GM19468 (cell line): ENCODE measurements around the gene MAP7D1.
"Not testable (repeated sequence)": the region's sequence is repeated elsewhere in the genome, so short reads cannot be mapped to it uniquely, and the experiment has no call there.

Source experiments
- ATAC-seq: cut with Tn5 transposase; IDR thresholded peaks from one replicate; pipeline ENCODE4 v1.9.1; 2021; ENCODE audit warnings: mild to moderate bottlenecking, moderate library complexity, moderate number of reproducible peaks; ENCODE audit not compliant: unreplicated experiment; ENCODE audit errors: extremely low read depth

The MAP7D1 gene

DNA sequence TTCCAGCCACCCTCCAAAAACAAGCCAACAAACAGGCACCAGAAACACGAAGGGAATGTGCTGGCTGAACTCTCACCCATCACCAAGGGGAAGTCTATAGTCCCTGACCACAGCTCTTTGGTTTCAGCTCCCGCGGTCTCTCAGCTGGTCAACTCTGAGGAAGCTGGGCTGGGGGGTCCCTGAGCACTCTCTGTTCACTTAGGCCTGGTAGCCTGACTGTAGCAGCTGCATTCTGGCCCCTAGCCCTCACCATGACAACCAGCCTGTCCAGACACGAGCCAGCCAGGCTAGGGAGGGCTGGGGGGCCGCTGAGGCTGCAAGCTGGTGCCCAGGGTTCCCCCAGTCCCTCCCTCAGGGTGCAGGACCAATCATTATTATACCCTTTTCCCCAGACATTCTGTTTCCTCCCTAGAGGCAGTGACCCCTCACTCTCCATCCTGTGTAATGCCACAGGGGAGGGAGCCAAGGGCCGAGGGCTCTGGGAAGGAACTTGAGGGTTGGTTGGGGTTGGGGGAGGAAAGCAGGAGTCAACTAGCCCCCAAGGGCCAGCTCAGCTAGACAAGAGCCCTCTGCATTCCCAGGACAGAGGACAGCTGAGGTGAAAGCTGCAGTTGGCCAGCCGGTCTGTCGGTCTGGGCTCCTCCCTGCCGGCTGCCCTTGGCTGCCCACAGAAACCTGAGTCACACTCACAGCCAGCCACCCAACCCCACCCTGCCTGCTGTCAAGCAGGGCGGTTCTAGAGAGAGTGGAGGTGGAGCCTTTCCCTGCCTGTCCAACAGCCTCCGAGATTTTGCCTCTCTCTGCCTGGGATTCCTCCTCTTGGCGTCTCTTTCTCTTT lies 5.4 kb upstream of the MAP7D1 start:
- ATAC-seq, result peak; percentile 21

DNA sequence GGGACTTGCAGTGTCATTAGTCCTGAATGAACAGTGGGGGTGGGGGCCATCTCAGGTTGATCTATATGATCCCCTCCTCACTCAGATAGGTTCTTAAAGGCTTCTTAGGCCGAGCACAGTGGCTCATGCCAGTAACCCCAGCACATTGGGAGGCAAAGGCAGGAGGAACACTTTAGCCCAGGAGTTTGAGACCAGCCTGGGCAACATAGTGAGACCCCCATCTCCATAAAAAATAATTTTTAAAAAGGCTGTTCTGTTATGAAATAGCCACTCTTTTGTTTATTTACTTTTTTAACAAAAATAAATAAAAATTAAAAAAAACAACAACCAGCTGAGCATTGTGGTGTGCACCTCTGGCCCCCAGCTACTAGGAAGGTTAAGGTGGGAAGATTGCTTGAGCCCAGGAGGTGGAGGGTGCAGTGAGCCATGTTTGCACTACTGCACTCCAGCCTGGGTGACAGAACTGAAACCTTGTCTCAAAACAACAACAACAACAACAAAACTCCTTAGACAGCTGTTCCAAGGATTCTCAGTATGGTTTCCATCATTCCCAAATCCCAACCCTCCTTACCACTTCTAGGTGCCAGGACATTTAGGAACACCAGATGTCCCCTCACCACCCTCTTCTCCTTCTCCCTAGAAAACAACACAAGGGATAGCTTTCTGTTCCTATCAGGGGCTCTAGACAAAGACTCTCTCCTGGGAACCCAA lies 4.7 kb upstream of the MAP7D1 start:
- no peak for ATAC-seq

DNA sequence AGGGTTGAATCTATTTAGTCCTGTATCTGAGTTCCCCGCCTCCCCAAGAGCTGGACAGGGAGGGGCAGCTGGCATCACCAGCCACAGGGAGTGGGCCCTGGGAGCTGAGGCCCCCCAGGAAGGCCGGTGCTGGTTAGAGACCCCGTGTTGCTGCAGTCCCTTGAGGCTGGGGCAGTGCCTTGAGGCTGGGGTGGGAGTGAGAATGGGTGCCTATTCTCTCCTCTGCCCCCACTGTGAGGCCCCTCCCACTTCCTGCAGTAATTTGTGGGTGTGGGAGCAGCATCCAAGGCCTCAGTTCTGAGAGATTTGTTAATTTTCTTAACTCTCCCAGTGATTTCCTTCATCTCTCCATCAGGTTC lies 4.1 kb upstream of the MAP7D1 start:
- no peak for ATAC-seq

DNA sequence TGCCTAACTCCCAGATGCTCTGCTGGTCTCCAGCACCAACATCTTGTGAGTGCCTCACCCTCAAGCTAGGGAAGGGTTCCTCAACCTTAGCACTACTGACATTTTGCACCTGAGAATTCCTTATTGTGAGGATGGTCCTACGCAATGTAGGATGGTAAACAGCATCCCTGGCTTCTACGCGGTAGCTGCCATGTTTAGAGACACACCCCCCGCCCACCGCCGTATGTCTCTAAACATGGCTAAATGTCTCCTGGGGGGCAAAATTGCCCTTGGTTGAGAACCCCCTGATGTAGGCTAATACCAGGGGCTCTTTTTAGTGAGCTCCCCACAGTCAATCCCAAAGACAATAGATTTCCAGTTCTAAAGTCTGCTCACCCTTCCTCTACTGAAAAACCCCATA lies 2.5 kb upstream of the MAP7D1 start:
- no peak for ATAC-seq

DNA sequence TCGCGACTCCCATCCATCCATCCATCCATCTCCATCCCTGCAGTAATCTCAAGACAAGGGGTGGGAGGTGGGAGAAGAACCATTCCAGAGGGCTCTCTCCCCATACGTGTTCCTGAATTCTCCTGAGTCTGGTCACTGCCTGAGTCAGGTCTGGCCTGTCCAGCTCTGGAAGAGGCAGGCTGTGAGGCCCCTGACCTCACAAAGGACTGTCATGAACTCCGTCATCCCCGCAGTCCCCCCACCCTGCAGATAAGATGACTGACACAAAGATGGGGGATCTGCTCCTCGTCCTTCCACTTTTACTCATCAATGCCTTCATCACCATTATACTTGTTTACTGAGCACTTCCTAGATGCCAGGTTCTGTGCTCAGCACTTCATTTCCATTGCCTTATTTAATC lies 1.6 kb upstream of the MAP7D1 start:
- ATAC-seq, result no peak

DNA sequence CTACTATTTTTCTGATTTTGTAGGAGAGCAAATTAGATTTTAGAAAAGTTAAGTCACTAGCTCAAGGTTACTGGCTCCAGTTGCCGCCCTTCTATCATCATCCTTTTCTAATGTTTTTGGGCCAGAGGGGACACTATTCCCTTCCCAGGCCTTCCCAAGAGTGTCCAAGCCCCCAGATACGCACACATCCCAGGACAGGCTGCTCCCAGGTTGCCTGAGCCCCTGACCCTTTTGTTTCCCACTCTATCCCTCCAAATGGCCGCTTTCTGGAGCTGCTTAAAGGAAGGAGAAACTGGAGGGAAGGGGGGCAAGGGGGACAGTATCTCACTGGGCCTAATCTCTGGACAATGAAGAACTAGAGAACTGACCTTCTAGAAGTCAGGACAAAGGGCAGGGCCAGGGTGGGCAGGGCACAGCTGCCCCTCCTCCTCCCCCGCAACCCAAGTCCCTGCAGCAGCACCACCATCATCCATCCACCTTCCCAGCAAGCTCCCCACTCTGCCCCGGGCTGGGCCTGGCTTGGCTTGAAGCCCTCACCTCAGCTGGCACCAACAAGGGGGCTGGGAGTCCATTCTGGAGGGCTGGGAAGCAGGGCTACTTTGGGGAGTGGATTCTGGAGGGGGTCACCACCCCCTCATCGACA lies 1.1 kb upstream of the MAP7D1 start:
- ATAC-seq, result no peak

DNA sequence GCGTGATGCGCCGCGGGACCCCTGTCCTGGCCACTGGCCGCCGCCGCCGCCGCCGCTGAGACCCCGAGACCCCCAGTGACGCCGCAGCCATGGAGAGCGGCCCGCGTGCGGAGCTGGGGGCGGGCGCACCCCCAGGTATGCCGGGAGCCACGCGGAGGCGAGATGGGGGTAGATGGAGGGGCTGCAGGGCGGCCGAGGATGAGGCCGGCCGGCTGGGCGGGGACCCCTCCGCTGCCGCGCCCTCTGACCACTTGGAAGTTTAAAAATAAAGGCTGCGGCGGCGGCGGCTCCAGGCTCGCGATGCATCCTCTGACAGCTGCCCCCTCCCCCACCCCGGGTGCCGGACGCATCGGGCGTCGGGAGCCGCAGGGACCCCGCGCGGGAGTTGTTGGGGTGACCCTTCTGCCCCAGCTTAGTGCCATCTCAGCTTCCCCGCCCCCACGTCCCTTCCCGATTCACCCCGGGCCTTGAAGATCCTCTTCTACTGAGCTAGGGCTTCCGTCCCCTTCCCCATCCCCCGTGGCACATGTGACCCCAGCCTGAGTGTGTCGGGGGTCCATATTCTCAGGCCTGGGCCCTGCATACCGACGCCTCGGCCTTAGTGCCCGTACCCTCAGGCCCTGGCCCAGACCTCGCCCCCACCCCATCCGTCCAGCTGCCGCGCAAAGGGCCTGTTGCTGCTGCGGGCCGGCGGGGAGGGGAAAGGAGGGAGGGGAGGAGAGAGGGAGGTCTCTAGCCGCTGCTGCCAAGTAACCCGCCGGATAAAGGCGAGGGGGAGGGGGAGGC lies 562 bp downstream of the MAP7D1 start:
- ATAC-seq, result no peak

DNA sequence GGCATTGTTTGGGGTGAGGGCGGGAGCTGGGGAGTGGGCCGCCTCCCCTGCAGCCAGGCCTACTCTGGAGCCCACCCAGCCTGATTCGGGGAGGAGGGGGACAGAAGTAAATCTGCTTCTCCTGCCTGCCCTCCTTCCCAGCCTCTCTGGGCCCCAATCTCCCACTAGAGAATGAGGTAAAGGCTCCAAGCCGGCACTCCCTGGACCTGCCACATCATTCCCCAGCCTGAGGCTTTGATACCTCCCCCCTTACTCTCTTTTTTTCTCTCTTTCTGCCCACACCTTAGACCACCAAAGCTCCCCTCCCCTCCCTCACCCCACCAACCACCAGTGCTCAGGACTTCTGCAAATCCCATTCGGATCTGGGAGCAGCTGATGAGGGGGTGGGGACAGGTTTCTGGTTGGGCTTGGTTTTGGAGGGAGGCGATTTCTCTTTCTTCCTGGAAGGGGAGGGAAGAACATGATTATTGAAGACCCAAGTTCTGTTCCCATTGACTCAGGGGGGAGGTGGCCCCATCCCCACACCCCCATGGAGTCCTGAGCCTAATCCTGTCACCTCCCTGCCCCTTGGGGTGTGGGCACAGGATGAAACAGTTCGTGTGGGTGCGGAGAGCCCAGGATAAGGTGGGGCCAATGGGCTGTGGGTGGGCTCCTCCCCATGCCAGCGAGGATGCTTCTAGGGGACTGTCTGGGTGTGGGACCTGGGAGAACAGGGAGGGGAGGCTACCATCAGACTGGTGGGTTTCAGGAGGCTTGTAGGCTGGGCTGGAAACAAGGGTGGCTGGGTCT lies 1.3 kb downstream of the MAP7D1 start:
- ATAC-seq, result no peak

DNA sequence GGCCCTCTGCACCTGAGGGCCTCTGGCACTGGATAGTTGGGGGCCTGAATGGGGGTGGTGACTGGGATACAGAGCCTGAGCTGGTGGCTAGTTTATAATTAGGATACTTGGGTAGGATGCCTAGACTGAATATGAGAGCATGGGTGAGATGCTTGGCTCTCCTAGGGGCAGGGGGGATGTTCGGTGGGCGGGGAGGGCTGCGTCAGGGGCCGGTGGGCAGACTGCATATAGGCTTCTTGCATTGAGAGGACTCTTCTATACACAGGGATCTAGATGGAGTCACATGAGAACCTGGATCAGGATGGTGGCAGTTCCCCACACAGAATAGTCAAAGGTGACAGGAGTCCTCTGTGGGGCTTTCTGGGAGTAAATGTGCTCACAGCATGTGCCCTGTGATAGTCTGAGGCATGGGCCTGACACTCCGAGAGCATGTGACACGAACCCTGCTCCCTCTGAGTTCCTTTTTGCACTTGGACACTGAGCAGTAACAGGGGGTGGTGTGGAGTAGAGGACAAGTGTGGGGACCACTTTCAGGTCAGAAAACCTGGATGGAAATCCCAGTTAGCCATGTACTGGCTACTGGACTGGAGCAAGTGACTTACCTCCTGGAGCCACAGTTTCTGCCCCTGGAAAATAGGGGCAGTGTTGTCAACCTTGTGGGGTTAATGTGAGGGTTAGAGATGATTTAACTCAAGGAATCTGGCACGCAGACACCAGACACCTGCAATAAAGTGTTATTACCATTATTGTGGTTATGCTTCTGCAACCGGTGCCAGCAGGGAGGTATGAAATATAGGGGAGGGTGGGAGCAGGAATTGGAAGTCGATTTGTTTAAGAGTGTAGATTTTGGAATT lies 2.2 kb downstream of the MAP7D1 start:
- no peak for ATAC-seq

DNA sequence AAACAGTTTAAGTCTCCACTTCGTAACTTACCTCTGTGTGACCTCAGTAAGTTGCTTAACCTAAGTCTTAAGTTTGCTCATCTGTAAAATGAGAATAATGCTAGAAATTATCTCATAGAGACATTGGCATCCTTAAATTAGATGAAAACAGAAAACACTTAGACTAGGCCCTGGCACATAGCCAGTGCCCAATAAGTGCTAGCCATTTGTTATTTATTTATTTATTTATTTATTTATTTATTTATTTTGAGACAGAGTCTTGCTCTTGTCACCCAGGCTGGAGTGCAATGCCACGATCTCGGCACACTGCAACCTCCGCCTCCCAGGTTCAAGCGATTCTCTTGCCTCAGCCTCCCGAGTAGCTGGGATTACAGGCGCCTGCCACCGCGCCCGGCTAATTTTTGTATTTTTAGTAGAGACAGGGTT lies 2.9 kb downstream of the MAP7D1 start:
- not testable (repeated sequence) for ATAC-seq

DNA sequence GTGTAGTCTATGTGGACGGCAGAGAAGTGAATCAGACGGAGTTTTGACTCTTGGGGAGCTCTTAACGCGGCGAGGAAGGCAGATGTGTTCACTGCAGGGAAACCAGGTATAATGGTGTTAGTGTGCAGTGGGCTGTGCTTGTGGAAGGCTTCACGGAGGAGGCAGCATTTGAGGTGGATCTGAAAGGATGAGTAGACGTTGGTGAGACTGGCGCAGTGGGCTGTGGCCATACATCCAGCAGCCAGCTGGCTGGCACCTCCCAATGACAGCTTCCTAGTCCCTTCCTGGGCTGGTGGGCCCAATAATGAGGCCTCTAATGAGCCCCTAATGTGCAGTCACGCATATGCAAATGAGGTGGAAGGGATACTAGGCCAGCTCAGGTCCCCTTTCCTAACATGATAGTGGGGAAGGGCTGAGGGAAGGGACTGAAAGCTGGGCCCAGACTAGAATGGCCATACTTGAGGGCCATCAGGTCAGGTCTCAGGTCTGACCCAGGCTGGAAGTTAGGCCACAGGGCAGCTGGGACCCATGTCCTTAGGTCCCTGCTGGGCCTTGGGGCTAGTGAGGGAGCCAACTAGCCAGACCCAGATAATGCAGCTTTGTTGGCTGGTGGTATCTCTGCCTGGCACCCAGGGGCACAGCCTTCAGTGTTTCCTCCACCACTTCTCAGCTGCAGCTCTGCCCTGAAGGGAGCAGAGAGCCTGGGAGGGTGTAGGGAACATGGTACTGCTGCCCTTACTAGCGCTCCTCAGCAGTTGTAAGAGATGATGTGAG lies 3.8 kb downstream of the MAP7D1 start:
- no peak for ATAC-seq

DNA sequence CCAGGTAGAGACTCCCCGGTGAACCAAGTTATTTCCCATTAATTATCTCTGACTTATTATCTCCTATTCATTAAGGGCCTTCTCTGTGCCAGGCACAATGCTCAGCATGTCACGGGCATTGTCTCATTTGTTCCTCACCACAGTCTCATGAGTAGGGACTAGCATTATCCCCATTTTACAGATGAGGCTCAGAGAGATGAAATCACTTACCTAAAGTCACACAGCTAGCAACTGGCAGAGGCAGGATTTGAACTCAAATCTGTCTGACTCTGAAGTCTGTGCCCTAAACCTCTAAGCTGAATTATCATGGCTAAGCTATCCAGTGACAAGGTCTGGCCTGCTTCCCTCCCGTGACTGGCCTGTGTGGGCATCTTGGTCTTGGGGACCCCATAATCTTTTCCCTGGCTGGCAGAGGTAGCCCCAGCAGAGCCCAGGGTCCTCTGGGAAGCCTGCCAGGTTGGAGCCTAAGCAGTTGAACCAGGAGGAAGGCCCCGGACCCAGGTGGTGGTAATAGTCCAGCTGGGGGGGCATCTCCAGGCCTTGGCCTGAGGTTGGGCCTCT lies 4.5 kb downstream of the MAP7D1 start:
- ATAC-seq, result no peak

DNA sequence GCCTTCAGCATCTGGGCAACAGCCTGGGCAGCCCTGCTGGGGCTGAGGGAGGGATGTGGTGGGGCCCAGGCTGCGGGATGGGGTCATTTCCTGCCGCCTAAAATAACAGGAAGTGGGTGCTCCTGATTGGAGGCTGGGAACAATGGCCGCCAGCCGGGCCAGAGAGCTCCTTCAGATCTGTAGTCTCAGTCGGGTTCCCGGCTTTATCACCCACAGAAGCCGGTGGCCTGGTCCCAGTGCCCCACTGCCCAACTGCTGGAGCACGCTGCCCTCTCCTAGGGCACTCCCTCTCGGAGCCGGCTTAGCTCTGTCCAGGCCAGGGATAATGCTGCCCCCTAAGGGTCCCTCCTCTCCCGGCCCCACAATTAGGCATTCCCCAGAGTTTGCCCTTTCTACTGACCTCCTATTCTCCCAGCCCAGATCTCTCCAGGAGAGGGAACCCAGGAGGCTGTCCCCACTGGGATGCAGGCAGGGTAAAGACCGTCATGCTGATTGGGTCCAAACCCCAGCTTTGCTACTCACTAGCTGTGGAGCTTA lies 5.1 kb downstream of the MAP7D1 start:
- no peak for ATAC-seq

DNA sequence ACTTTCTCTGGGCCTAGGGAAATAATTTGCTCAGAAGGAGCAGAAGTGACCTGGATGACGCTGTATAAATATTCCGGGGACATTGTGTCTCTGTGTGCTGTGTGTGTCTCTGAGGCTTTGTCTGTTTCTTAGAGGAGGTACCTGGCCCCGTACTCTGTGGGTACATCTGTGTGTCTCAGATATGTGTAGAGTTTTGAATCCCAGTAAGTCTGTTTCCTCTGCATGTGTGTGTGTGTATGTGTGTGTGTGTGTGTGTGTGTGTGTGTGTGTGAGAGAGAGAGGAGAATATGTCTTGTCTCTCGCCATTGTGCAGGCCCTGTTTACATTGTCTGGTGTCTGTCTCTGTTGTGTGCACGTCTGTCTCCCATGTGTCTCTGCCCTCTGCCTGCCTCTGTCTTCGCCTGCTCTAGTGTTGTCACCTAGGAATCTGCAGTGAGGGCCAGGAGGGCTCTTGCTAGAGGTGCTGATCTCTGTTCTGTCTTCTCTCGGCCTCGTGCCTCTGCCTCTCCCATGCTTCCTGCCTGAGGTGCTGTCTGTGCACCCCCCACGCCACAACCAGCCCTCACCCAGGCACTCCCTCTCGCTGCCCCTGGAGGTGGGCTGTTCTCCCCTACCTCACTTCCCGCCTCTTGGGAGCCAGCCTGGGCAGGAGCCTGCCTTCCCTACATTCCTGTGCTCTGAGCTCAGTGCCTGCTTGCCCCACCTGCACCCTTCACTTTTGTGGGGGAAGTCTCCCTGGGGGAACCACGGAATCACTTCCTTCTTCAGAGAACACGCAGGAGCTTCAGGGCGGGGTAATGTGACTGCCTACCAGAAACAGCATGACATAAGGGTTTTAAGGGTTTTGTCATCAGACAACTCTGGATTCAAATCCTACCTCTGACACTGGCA lies 5.9 kb downstream of the MAP7D1 start:
- no peak for ATAC-seq

DNA sequence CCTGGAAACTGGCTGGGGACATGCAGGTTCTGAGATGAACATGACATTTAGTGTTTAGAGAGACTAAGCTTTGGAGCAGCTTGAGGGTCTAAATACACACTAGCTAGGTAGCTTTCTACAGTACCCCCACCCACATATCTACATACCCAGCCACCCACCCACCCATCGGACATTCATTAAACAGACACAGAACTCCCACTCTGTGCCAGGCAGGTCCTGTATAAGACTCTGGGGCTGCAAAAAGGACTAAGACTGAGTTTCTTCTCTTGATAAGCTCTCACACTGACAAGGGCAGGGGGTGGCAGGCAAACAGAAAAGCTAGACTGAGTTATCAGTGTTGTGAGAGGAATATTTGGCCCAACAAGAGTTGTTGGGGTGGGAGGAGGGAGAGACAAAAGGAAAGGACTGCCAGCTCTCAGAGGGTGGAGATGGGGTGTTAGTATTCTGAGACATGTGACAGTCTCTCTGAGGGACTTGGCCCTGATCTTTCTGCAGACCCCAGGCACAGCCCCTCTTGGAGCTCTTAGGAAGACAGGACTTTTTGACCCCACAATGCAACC lies 6.8 kb downstream of the MAP7D1 start:
- ATAC-seq, result no peak

DNA sequence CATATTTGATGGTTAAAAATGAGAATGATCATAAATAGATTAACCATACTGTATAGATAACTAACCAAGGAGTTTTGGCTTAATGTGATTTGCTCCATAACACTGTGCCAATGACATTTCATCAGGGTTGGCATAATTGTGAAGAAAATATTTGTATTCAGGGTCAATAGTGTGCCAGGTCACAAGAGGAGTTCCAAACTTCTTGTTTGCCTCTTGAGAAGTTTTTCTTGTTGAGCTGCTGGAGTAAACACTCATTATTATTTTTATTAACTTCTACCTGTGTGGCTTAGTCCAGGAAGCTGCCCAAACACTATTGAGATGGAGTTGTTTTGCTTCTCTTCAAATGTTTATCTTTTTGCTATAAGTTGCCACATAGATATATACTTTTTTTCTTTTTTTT lies 7.5 kb downstream of the MAP7D1 start:
- ATAC-seq, result no peak
